Amygdala (tissue), 56 donors: Measurements from ENCODE around the gene PPCDC.
"Not testable (repeated sequence)": the region's sequence is repeated elsewhere in the genome, so short reads cannot be mapped to it uniquely, and the experiment has no call there.

Source experiments
- DNase-seq, 56 donors: peaks; one replicate each; lab custom pipeline; 2025; lab: John Stamatoyannopoulos, UW

The PPCDC gene

GRCh38 chr15:75064846-75065245 is 41.5 kb downstream of the PPCDC start:
- no peak for DNase-seq

- no peak for DNase-seq
These were observed 42.1 kb downstream of the PPCDC start for GRCh38 chr15:75065467-75065850.

GRCh38 chr15:75065851-75066509 is 42.6 kb downstream of the PPCDC start:
- no peak for DNase-seq

GRCh38 chr15:75067123-75067830 is 43.9 kb downstream of the PPCDC start:
- DNase-seq: no peak

- no peak for DNase-seq
These were observed 45.4 kb downstream of the PPCDC start for GRCh38 chr15:75068748-75069147.

GRCh38 chr15:75069301-75069925 is 46.0 kb downstream of the PPCDC start:
- DNase-seq: peak in 4 of 56 donors; percentile 5 to 33 (median 14)

GRCh38 chr15:75070674-75071073 is 47.3 kb downstream of the PPCDC start:
- DNase-seq: no peak

GRCh38 chr15:75073197-75073596 is 49.8 kb downstream of the PPCDC start:
- peak in 2 of 56 donors; percentile 14 to 15 for DNase-seq

- no peak for DNase-seq
These were observed 52.9 kb downstream of the PPCDC start for GRCh38 chr15:75076277-75076676.

- DNase-seq: not testable (repeated sequence)
These were observed 54.2 kb downstream of the PPCDC start for GRCh38 chr15:75077551-75077961.

- no peak for DNase-seq
These were observed 57.8 kb downstream of the PPCDC start for GRCh38 chr15:75081150-75081549.

- no peak for DNase-seq
These were observed 59.3 kb downstream of the PPCDC start for GRCh38 chr15:75082689-75083088.

- not testable (repeated sequence) for DNase-seq
These were observed 62.3 kb downstream of the PPCDC start for GRCh38 chr15:75085708-75086107.

GRCh38 chr15:75089456-75090387 is 66.3 kb downstream of the PPCDC start:
- DNase-seq: no peak

GRCh38 chr15:75090388-75090734 is 67.0 kb downstream of the PPCDC start:
- DNase-seq: no peak

GRCh38 chr15:75091814-75092213 is 68.4 kb downstream of the PPCDC start:
- no peak for DNase-seq

GRCh38 chr15:75094961-75095478 is 71.6 kb downstream of the PPCDC start:
- DNase-seq: not testable (repeated sequence)

- DNase-seq: no peak
These were observed 72.2 kb downstream of the PPCDC start for GRCh38 chr15:75095594-75095993.

GRCh38 chr15:75097939-75098338 is 74.5 kb downstream of the PPCDC start:
- no peak for DNase-seq

- no peak for DNase-seq
These were observed 75.0 kb downstream of the PPCDC start for GRCh38 chr15:75098404-75098803.
